Activated T-cell treated with anti-CD3 and anti-CD28 coated beads, Interleukin-2, amount 50 U/mL, for 4 hours (primary cell): ENCODE measurements around the gene UPK3A. TPM values are rescaled to one million over a fixed set of nuclear protein-coding genes. Genes with fewer than 3 reads are reported as not detected.

Source experiments
- total RNA-seq, 3 donors: library from RNA; stranded (reverse); gene quantifications; one replicate each; pipeline ENCODE4 v1.2.1, GENCODE V29; 2021

UPK3A gene
- total RNA-seq, 3 donors from 2014 or later, result not detected

Other genes with a start within 250 kb of the UPK3A start
- gene NUP50, start 121.0 kb upstream of the UPK3A start, total RNA-seq, result 100 to 1,000 TPM; 155 to 164 (median 163) TPM
- 10 to 100 TPM; 46.8 to 52.6 (median 48.8) TPM for gene KIAA0930, start 44.1 kb upstream of the UPK3A start, total RNA-seq
- gene FAM118A, start 25.0 kb downstream of the UPK3A start, total RNA-seq, result 10 to 100 TPM; 23.4 to 60.3 (median 27.5) TPM
- gene SMC1B, start 128.7 kb downstream of the UPK3A start, total RNA-seq, result under 1 TPM; 0.13 to 0.24 (median 0.18) TPM
- gene RIBC2, start 128.7 kb downstream of the UPK3A start, total RNA-seq, result 1 to 10 TPM; 1.3 to 3.7 (median 2.5) TPM
- under 1 TPM; 0.43 to 0.69 (median 0.46) TPM for gene FBLN1, start 217.9 kb downstream of the UPK3A start, total RNA-seq